Type B pancreatic cell (in vitro differentiated cells): Measurements from ENCODE around the gene MTF1. TPM values are rescaled to one million over a fixed set of nuclear protein-coding genes. Genes with fewer than 3 reads are reported as not detected.
A peak's percentile ranks its signal among the peaks of the same experiment; 100 is the strongest.

Experiments
- DNase-seq: peaks from one replicate; pipeline ENCODE4 v3.0.0; 2021; ENCODE audit warnings: mixed read lengths; ENCODE audit not compliant: unreplicated experiment; ENCODE audit errors: extremely low spot score
- H3K27ac Mint-ChIP-seq: 2 replicates; pipeline ENCODE4 v1.8.0; 2021; ENCODE audit warnings: mild to moderate bottlenecking, mixed read lengths
- H3K27me3 Mint-ChIP-seq: 2 replicates; pipeline ENCODE4 v1.8.0; 2021; ENCODE audit warnings: mixed read lengths
- H3K36me3 Mint-ChIP-seq: 2 replicates; pipeline ENCODE4 v1.8.0; 2021; ENCODE audit warnings: mixed read lengths
- H3K4me1 Mint-ChIP-seq: one replicate; pipeline ENCODE4 v1.8.0; 2021; ENCODE audit warnings: mixed read lengths; ENCODE audit not compliant: unreplicated experiment
- H3K4me3 Mint-ChIP-seq: 2 replicates; pipeline ENCODE4 v1.8.0; 2021; ENCODE audit warnings: mild to moderate bottlenecking, mixed read lengths
- H3K9me3 Mint-ChIP-seq: 2 replicates; pipeline ENCODE4 v1.8.0; 2021; ENCODE audit warnings: mixed read lengths
- total RNA-seq: library from RNA; stranded (reverse); gene quantifications from 2 replicates; pipeline ENCODE4 v1.2.1, GENCODE V29; 2021; ENCODE audit warnings: low replicate concordance
- TF ChIP-seq, protein P1 (sequence below): fragments of 200-600 bp; sonication (generic); conservative IDR thresholded peaks from 2 replicates; pipeline ENCODE4 v1.5.0; 2021; ENCODE audit warnings: antibody characterized with exemption, mild to moderate bottlenecking

MTF1 gene
- total RNA-seq, 1 donor from 2014 or later = 20.5 TPM

DNA sequence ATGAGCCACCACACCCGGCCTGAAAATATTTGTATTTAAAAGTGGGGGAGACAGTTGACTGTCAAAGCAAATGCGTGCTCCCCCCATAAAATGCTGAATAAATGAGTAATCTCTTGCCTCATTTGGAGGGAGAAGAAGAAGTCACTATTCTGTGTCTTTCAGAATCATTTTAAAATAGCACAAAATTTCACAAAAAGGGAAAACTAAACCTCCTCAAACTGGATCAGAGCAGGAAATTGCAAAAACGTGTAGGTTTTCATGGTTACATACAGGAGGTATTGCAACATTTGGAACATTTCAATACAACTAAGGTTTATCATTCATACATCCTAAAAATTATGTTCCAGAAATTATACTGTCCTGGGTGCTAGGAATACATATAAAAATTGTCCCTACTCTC, 13.6 kb downstream of the MTF1 start:
- no peak for DNase-seq
- no peaks in the 10 kb centered on the region for H3K4me1 Mint-ChIP-seq
- peaks cover 7% of the 10 kb centered on the region for H3K36me3 Mint-ChIP-seq
- no peaks in the 10 kb centered on the region for H3K27me3 Mint-ChIP-seq
- H3K27ac Mint-ChIP-seq = peak overlapping the region; percentile 34
- TF ChIP-seq, protein P1, sequence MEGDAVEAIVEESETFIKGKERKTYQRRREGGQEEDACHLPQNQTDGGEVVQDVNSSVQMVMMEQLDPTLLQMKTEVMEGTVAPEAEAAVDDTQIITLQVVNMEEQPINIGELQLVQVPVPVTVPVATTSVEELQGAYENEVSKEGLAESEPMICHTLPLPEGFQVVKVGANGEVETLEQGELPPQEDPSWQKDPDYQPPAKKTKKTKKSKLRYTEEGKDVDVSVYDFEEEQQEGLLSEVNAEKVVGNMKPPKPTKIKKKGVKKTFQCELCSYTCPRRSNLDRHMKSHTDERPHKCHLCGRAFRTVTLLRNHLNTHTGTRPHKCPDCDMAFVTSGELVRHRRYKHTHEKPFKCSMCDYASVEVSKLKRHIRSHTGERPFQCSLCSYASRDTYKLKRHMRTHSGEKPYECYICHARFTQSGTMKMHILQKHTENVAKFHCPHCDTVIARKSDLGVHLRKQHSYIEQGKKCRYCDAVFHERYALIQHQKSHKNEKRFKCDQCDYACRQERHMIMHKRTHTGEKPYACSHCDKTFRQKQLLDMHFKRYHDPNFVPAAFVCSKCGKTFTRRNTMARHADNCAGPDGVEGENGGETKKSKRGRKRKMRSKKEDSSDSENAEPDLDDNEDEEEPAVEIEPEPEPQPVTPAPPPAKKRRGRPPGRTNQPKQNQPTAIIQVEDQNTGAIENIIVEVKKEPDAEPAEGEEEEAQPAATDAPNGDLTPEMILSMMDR = no peak
- no peaks in the 10 kb centered on the region for H3K9me3 Mint-ChIP-seq
- no peak overlapping the region for H3K4me3 Mint-ChIP-seq

DNA sequence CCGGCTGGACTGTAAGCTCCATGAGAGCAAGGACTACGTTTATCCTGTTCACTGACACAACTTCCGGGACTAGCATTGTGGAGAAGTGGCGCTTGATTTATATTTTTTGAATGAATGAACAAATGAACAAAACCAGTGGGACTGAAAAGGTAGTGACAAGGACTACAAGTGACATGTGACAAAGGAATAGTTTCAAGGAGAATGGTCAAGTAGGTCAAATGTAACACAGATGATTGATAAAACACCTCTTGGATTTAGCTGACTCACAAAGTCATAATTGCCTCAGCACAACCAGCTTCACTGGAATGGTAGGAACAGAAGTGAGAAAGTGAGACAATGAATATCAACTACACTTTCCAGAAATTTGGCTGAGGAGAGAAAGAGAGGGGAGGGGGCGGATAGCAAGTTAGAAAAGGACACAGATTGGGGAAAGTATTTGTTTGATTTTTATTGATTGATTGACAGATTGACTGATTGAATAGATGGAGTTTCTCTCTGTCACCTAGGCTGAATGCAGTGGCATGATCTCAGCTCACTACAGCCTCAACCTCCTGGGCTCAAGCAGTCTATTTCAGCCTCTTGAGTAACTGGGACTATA, 14.2 kb downstream of the MTF1 start:
- Mint-ChIP-seq H3K27me3 (no peaks in the 10 kb centered on the region), H3K36me3 (peaks cover 7% of the 10 kb centered on the region), H3K4me1 (no peaks in the 10 kb centered on the region), H3K9me3 (no peaks in the 10 kb centered on the region), H3K27ac (peak overlapping the region; percentile 34), H3K4me3 (no peak overlapping the region)
- DNase-seq = no peak
- TF ChIP-seq, protein P1 = no peak

DNA sequence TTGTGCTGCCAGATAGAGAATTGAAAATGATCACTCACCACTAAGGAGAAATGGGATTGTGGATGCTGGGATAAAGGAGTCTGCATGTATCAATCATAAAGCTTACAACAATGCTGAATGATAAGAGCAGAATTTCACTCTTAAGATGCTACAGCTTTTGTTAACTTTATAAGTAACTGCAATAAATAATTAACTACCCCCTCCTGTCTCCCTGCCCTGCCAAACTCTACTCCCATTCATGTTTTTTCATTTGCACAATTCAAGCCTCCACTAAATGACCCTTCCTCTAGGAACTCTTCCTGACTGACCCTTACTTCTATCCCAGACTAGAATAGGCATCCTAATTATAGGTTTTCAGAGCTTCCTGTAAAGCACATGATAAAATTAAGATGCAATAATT, 14.9 kb downstream of the MTF1 start:
- Mint-ChIP-seq H3K27me3 (no peaks in the 10 kb centered on the region), H3K36me3 (peaks cover 7% of the 10 kb centered on the region), H3K4me3 (no peak overlapping the region), H3K4me1 (no peaks in the 10 kb centered on the region), H3K9me3 (no peaks in the 10 kb centered on the region), H3K27ac (no peak overlapping the region)
- TF ChIP-seq, protein P1 = no peak
- no peak for DNase-seq

DNA sequence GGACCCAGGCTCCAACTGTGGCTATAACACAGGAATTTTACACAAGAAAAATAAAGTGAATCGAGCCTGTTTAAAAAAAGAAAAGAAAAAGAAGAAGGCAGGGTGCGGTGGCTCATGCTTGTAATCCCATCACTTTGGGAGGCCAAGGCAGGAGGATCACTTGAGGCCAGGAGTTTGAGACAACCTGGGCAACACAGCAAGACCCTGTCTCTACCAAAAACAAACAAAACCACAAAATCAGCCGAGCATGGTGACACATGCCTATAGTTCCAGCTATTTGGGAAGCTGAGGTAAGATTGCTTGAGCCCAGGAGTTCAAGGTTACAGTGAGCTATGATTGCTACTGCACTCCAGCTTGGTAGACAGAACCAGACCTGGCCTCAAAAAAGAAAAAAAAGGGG, 17.7 kb downstream of the MTF1 start:
- Mint-ChIP-seq H3K27me3 (no peaks in the 10 kb centered on the region), H3K27ac (no peak overlapping the region), H3K4me1 (no peaks in the 10 kb centered on the region), H3K36me3 (peaks cover 7% of the 10 kb centered on the region), H3K9me3 (no peaks in the 10 kb centered on the region), H3K4me3 (no peak overlapping the region)
- DNase-seq = no peak
- TF ChIP-seq, protein P1 = no peak

DNA sequence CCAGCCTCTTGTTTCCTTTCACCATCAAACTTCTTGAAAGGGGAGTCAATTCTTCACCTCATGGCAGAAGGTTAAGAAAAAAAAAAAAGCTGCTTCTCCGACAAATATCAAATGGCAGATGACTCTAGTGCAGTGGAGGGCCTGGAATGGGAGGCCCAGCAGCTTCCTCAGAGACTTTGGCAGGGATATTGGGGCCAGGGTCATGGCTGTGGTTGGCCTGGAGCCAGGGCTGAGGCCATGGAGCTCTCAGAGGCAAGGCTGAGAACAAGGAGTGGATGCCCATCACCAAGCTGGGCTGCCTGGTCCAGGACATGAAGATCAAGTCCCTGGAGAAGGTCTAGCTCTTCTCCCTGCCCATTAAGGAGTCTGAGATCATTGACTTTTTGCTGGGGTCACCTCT, 18.7 kb downstream of the MTF1 start:
- Mint-ChIP-seq H3K4me3 (no peak overlapping the region), H3K27me3 (no peaks in the 10 kb centered on the region), H3K36me3 (peaks cover 7% of the 10 kb centered on the region), H3K4me1 (no peaks in the 10 kb centered on the region), H3K27ac (no peak overlapping the region), H3K9me3 (no peaks in the 10 kb centered on the region)
- no peak for DNase-seq
- TF ChIP-seq, protein P1 = no peak

DNA sequence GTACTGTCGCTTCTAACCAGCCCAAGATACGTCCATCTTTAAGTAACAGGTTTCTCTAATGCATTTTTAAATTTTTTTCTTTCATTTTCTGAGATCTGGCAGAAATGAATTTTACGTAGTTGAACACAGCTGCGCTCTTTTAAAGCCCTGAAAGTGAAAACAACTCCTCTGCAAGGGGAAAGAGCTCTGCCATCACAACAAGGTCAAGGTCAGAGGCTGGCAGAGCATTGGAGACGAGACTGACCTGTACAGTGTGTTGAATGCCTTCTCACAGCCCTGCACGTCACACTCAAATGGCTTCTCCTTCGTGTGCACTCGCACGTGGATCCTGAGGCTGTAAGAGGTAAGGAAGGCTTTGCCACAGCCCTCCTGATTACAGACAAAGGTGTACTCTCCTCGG, 19.7 kb downstream of the MTF1 start:
- H3K4me3 Mint-ChIP-seq = no peak overlapping the region
- DNase-seq = no peak
- TF ChIP-seq, protein P1 = no peak
- no peak overlapping the region for H3K27ac Mint-ChIP-seq
- H3K27me3 Mint-ChIP-seq = no peaks in the 10 kb centered on the region
- H3K36me3 Mint-ChIP-seq = peaks cover 7% of the 10 kb centered on the region
- H3K4me1 Mint-ChIP-seq = no peaks in the 10 kb centered on the region
- H3K9me3 Mint-ChIP-seq = no peaks in the 10 kb centered on the region
